HG02642 (cell line): ENCODE measurements around the gene VGLL3.
"Not testable (repeated sequence)": the region's sequence is repeated elsewhere in the genome, so short reads cannot be mapped to it uniquely, and the experiment has no call there.

Experiments
- ATAC-seq: cut with Tn5 transposase; IDR thresholded peaks from one replicate; pipeline ENCODE4 v1.9.1; 2021; ENCODE audit warnings: mild to moderate bottlenecking; ENCODE audit not compliant: unreplicated experiment, poor library complexity

Gene VGLL3

GRCh38 chr3:86990734-86991481 lies at the start of gene VGLL3:
VGLL3 (minus strand) TSS chr3:86991149; CDS start chr3:86990743, 406 bp downstream.
- ATAC-seq: peak; percentile 70

GRCh38 chr3:87037652-87038051 lies 46.7 kb upstream of the VGLL3 start:
- ATAC-seq: no peak

- ATAC-seq: no peak
These were observed 45.7 kb upstream of the VGLL3 start for GRCh38 chr3:87036671-87037070.

- ATAC-seq: no peak
These were observed 44.4 kb upstream of the VGLL3 start for GRCh38 chr3:87035339-87035738.

- ATAC-seq: no peak
These were observed 42.3 kb upstream of the VGLL3 start for GRCh38 chr3:87033205-87033604.

GRCh38 chr3:87025661-87026645 lies 35.0 kb upstream of the VGLL3 start:
- no peak for ATAC-seq

GRCh38 chr3:87017370-87017769 lies 26.4 kb upstream of the VGLL3 start:
- not testable (repeated sequence) for ATAC-seq

GRCh38 chr3:87009271-87009670 lies 18.3 kb upstream of the VGLL3 start:
- ATAC-seq: no peak

GRCh38 chr3:87006844-87007439 lies 16.0 kb upstream of the VGLL3 start:
- no peak for ATAC-seq

GRCh38 chr3:87004883-87005282 lies 13.9 kb upstream of the VGLL3 start:
- no peak for ATAC-seq

- ATAC-seq: no peak
These were observed 11.4 kb upstream of the VGLL3 start for GRCh38 chr3:87002346-87002745.

GRCh38 chr3:87001473-87002098 lies 10.6 kb upstream of the VGLL3 start:
- no peak for ATAC-seq

GRCh38 chr3:87000940-87001339 lies 10.0 kb upstream of the VGLL3 start:
- ATAC-seq: no peak

- no peak for ATAC-seq
These were observed 7.6 kb upstream of the VGLL3 start for GRCh38 chr3:86998569-86998968.

GRCh38 chr3:86996261-86996955 lies 5.5 kb upstream of the VGLL3 start:
- ATAC-seq: no peak

- no peak for ATAC-seq
These were observed 4.6 kb upstream of the VGLL3 start for GRCh38 chr3:86995537-86995936.

- no peak for ATAC-seq
These were observed 2.8 kb upstream of the VGLL3 start for GRCh38 chr3:86993704-86994103.

- ATAC-seq: no peak
These were observed 989 bp upstream of the VGLL3 start for GRCh38 chr3:86991840-86992435.

- no peak for ATAC-seq
These were observed 500 bp upstream of the VGLL3 start for GRCh38 chr3:86991482-86991815.
